ENCODE measurements around the gene GRK3.
"Not testable (repeated sequence)": the region's sequence is repeated elsewhere in the genome, so short reads cannot be mapped to it uniquely, and the experiment has no call there.

Gene GRK3

GRCh38 chr22:25552405-25552804 is 12.1 kb upstream of the GRK3 start:
- not testable (repeated sequence) for DNase-seq

- no peak for DNase-seq
Observed at GRCh38 chr22:25553131-25553530, 11.3 kb upstream of the GRK3 start.

GRCh38 chr22:25554238-25554671 is 10.2 kb upstream of the GRK3 start:
- peak in 1 of 3 experiments; percentile 18 for DNase-seq

GRCh38 chr22:25554689-25555088 is 9.8 kb upstream of the GRK3 start:
- peak in 1 of 3 experiments; percentile 18 for DNase-seq

- no peak for DNase-seq
Observed at GRCh38 chr22:25555586-25555985, 8.9 kb upstream of the GRK3 start.

GRCh38 chr22:25557218-25557617 is 7.3 kb upstream of the GRK3 start:
- no peak for DNase-seq

- no peak for DNase-seq
Observed at GRCh38 chr22:25558341-25558740, 6.1 kb upstream of the GRK3 start.

- peak; percentile 13 to 67 (median 54) for DNase-seq
Observed at GRCh38 chr22:25559910-25560309, 4.6 kb upstream of the GRK3 start.

- DNase-seq, result peak in 1 of 3 experiments; percentile 49
Observed at GRCh38 chr22:25561182-25561581, 3.3 kb upstream of the GRK3 start.

GRCh38 chr22:25561927-25562326 is 2.5 kb upstream of the GRK3 start:
- peak in 1 of 3 experiments; percentile 32 for DNase-seq

- peak in 1 of 3 experiments; percentile 13 for DNase-seq
Observed at GRCh38 chr22:25562966-25563760, 1.3 kb upstream of the GRK3 start.

GRCh38 chr22:25563761-25564319 is 635 bp upstream of the GRK3 start:
- DNase-seq, result peak in 2 of 3 experiments; percentile 23 to 32

- DNase-seq, result peak in 2 of 3 experiments; percentile 27 to 55
Observed at GRCh38 chr22:25564979-25565677, 653 bp downstream of the GRK3 start.

GRCh38 chr22:25566186-25566897 is 1.9 kb downstream of the GRK3 start:
- peak in 1 of 3 experiments; percentile 4 for DNase-seq

- no peak for DNase-seq
Observed at GRCh38 chr22:25566898-25567235, 2.4 kb downstream of the GRK3 start.

- DNase-seq, result peak in 1 of 3 experiments; percentile 51
Observed at GRCh38 chr22:25567251-25567675, 2.8 kb downstream of the GRK3 start.

GRCh38 chr22:25568066-25568465 is 3.6 kb downstream of the GRK3 start:
- DNase-seq, result not testable (repeated sequence)

- DNase-seq, result no peak
Observed at GRCh38 chr22:25569361-25569760, 4.9 kb downstream of the GRK3 start.

GRCh38 chr22:25569983-25570382 is 5.5 kb downstream of the GRK3 start:
- DNase-seq, result no peak

GRCh38 chr22:25570486-25570885 is 6.0 kb downstream of the GRK3 start:
- no peak for DNase-seq

GRCh38 chr22:25571969-25572707 is 7.7 kb downstream of the GRK3 start:
- not testable (repeated sequence) for DNase-seq

- no peak for DNase-seq
Observed at GRCh38 chr22:25572708-25573171, 8.3 kb downstream of the GRK3 start.

All from NCI-H1417 (cell line).